Activated CD8-positive, alpha-beta memory T cell treated with anti-CD3 and anti-CD28 coated beads, Interleukin-2, amount 50 U/mL, for 48 hours (primary cell): ENCODE data around the gene IL17B.
A peak's percentile ranks its signal among the peaks of the same experiment; 100 is the strongest.

Experiments used
- DNase-seq: peaks from one replicate; pipeline ENCODE4 v3.0.0-alpha.2; 2020

Gene IL17B

DNA sequence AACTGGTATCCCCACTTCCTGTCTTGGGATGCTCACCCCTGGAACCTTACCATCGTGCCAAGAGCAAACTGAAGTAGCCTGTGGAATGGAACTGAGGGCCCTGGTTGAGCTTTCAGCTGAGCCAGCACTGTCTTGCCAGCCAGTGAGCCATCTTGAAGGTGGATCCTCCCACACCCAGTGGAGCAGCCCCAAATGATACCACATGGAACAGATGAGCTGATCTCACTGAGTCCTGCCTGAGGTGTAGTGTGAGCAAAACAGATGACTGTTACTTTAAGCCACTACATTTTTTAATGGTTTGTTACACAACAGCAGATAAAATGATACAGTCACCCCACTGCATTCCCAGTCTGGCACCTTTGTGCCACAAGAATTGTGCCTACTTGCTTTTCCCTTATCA, 23.4 kb downstream of the IL17B start:
- DNase-seq: no peak

DNA sequence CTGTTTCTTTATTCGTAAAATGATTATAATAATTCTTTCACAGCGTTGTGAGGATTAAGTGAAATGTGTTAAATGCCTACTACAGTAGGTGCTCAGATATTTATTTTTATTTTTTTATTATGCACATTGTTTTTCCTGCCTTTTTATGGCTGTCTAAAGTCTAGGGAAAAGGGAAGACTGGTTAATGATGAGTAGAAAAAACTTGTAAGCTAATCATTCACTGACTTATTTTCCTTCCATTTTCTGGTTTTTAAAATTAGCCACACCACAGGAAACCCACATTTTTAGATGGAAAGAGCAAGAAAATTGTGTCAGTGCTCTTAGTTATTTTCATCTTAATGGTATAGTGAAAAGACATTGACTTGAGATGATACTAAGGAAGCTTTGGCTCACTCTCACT, 25.2 kb downstream of the IL17B start:
- DNase-seq: no peak

DNA sequence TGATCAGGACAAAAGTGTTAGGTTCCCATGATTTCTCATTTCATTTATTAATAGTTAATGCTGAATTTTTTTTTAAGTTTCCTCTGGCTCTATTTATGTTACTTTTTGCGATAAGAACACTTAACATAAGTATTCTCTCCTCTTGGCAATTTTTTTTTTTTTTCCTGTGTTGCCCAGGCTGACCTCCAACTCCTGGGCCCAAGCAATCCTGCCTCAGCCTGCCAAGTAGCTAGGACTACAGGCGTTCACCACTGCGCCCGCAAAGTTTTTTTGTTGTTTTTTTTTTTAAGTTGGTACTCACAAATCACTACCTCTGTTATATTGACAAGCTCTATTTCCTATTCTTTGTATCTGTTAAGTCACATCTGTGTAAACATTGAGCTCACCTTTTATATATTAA, 26.9 kb downstream of the IL17B start:
- no peak for DNase-seq

DNA sequence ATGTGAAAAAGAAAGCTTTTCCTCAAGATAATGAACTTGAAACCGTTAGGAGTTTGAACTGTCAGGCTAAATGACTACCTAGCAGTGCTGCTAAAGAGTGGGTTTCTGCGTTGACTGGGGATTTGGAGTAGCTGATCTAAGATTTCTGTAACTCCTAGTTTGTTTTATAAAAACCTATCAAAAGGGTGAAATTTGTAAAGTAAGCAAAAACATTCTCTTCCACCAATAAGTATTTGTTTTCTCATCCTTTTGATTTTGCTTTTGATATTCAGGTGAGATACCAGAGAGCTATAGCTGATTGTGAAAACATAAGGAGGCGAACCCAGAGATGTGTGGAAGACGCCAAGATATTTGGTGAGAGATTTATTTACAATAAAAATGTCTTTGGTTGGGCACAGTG, 29.7 kb downstream of the IL17B start:
- no peak for DNase-seq

DNA sequence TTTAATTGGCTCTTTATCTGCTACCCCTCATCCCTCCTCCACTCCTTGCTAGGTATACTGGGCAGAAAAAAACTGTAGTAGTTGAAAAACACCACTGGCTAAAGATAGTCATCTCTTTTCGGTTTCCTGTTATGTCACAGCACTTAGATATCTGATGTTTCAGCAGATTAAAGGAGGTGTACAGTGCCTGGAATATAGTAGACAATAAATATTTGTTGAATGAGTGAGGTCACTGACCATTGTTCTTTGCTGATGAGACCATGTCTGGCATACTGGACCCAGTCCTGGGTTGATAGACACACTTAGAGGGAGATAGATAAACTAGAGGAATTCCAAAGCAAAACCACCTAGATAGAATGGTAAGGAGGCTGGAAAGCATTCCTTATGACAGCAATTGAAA, 30.6 kb downstream of the IL17B start:
- no peak for DNase-seq

DNA sequence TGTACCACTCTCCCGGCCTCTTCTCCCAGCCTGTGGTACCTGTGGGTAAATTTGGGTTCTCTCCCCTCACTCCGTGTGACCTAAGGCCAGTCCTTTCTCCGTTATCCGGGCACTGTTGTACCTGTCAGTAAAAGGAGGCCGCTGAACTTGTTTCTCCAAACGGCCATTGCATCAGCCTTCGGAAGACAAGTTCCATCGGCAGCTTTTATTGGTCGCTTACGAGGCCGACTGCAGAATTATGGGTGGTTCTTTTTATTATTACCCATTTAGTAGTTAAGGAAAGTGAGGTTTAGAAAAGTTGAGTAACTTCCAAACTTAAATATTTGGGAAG, 33.2 kb downstream of the IL17B start:
- no peak for DNase-seq

DNA sequence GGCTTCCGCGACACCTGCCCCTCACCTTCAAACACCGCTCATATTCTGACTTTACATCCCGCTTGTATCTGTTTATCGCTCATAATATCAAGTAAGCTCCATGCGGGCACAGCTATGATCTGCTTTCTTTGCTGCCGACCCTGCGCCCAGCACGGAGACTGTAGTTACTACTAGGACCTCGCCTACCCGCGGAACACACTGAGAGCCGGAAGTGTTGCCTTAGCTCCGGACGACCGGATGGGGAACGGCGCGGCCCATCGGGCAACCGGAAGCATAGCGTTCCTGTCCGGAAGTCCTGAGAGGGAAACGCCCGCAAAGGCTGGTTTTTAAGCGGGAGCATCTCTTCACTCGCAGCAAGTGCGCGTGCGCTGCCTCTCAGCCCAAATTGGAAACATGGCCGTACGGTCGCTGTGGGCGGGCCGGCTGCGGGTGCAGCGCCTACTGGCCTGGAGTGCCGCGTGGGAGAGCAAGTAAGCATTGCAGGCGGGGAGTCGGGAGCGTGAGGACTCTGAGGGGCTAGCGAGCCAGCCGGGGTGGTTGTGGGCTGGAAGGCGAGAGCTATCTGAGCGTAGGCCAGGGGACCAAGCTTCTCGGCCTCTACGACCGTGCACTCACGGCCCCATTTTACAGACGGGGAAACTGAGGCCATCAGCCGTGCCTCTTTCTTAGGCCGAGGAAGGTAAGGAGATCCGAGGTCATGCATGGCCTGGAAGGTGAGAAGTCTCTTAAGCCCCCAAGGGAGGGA, 33.8 kb downstream of the IL17B start, which contains the start of gene GRPEL2:
Gene GRPEL2, plus strand, starts transcription at position 353 of the 745 bp plus-strand sequence. Its CDS starts 41 bp downstream, at position 394.
- peak; percentile 95 for DNase-seq

DNA sequence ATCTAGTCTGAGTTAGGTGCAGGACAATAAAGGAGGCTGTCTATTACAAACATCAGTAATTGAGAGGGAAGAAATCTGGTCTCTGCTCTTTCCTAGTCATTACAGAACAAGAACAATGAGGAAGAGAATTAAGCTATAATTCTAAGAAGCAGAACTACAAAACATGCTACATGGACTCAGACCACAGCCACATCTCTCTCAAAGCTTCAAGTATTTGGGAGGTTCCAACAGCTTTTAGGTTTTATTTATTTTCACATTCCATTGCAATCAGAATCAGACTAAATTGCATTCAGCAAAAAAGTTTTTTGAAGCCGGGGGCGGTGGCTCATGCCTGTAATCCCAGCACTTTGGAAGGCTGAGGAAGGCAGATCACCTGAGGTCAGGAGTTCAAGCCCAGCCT, 34.9 kb downstream of the IL17B start:
- no peak for DNase-seq

DNA sequence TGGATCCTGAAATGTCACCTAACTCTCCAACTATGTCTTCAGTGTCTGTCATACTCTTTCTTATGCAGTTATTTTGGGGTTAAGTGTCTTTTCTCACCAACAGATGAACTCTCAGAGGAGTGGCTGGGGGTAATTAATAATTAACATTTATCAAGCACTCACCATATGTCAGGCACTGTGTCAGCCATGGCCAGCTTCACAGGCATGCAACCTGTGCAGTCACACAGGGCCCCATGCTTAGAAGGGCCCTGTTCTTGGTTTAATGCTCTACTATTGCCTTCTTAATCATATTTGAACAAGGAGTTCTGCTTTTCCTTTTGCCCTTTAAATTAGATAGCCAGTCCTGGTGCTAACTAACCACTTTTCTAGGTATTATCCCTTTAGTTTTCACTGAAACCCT, 37.2 kb downstream of the IL17B start:
- DNase-seq: no peak

DNA sequence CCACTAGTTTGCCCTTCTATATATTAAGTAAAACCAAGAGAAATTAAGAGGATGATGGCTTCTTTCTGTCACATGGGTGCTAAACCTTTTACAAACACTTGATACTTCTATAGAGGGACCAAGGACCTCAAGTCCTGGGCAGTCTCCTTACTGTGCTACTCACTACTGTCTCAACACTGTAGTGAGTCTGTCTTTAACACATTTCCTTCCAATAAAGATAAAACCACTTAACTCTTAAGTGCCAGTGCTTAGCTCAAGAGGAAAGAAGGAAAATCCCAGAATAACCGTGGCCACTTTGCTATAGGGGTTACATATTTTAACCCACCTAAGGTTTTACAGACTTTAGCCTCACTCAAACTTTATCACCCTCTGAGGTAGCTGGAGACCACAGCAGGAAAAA, 38.2 kb downstream of the IL17B start:
- DNase-seq: no peak

DNA sequence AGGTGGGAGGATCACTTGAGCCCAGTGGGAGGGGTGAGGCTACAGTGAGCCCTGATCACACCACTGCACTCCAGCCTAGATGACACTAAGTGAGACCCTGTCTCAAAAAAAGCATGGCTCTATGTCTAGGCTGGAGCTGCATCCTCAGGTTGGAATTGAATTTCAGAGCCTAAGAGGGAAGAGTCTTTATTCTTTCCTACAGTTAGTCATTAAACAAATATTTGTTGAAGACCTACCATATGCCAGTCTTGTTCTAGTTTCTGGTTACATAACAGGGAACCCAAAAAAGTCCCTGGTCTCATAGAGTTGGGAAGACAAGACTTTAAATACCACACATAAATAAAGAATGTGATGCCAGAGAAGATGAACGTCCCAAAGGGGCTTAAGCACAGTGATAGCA, 40.7 kb downstream of the IL17B start:
- DNase-seq: no peak

DNA sequence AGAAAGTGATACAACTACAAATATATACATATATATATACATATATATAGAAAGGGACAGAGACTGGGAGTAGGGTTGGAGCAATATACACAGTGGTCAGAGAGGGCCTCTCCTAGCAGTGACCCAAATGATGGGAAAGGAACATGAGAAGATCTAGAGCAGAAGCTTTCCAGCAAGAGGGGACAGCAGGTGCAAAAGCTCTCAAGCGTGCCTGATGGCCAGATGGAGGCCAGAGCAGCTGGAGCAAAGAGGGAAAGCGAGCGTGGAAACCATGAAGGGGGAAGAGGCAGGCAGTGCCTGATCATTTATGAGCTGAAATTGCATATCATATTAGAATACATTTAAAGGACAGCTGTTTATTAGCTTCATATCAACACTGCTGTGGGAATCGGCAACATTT, 41.4 kb downstream of the IL17B start:
- DNase-seq: no peak

DNA sequence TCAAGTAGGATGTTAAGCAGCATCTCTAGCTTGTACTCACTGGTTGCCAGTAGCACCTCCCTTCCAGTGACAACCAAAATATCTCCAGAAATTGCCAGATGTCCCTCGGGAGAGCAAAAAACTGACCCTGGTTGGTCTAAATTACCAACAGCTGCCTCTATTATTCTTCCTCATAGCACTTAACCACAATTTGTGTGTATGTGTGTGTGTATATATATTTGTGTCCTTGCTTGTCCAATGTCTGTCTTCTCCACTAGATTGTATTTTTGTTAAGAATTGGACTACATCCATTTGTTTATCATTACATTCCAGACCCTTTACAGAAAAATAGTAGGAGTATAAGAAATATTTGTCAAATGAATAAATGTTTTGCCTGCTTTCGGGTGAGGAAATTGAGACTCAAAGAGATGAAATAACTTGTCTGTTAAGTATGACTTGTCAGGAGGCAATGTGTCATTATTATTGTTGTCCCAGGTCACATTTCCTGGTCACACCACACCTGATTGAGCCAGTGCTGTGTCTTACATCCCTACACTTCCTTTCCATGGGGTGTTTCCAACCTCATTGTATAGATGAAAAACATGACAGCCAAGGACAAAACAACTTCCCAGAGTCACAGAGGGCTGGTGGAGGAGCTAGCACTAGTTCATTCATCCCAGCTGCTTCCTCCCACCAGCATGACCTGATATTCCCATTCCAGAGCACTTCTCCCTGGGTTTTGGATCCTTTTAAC, 45.2 kb downstream of the IL17B start:
- no peak for DNase-seq

DNA sequence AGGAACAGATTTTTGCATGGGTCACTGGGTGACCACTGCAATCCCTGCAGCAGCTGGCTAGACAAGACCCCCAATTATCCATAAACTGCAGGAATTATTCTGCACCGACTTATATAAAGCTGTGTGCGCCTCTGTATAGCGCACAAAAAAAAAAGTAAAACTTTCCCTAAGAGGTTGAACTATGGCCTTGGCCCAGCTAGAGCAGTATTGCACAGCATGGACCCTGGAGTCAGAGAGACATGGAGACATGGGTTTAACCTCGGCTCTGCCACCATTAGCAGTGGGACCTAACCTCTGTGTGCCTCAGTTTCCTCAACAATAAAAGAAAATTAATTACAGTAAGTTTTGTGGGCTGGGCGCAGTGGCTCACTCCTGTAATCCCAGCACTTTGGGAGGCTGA, 50.9 kb downstream of the IL17B start:
- DNase-seq: no peak

DNA sequence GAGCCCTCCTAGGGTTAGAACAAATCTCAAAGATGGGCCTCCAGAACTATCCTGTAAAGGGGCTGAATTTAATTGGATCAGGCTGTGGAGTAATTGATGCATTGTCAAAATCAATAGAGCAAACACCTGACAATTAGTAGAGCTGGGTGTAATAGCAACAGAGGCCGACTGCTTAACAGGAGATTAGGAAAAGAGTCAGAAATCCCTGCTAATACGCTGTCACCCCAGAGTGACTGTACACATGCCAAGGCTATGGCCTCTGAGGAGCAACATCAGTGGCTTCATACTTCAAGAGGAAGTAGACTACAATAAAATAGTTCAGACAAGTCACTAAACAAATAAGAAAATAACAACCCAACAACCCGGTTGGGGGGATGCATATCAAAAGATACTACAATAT, 52.5 kb downstream of the IL17B start:
- no peak for DNase-seq

DNA sequence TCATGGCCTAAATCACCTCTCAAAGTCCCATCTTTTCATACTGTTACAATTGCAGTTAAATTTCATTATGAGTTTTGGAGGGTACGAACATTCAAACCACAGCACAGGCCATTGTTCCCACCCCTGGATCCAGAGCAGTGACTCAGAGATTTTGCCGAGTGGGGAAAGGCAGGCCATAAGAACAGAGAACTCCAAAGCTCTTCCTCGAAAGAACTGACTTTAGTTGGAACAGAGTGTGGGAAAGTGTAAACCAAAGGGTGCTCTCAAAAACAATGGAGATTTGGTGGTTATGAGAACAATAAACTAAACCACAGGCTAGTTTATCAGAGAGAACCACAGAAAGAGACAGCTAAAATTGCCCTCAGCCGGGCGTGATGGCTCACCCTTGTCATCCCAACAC, 53.2 kb downstream of the IL17B start:
- DNase-seq: no peak

DNA sequence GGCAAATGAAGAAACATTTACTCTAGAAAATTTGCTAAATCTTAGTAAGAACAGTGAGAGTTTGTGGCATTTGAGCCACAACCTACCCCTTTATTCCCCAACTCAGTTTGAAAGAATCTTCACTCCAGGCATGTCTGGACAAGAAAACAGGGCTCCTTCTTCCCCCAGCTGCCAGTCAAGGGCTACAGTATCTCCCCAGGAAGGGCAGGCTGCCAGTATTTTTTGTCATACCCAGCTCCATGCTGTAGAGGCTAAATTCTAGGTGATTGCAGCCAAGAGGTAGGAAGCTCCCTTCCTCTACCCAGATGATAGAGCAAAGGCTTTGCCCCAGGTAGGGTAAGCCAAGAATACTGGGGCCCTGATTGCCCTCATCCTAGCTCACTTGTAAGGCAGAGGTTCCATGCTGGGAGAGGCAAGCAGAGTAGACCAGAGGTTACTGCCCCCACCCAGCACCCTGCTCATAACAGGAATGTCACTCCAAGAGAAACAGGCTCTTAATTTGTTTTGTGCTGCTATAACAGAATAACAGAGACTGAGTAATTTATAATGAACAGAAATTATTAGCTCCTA, 53.8 kb downstream of the IL17B start:
- DNase-seq: no peak

DNA sequence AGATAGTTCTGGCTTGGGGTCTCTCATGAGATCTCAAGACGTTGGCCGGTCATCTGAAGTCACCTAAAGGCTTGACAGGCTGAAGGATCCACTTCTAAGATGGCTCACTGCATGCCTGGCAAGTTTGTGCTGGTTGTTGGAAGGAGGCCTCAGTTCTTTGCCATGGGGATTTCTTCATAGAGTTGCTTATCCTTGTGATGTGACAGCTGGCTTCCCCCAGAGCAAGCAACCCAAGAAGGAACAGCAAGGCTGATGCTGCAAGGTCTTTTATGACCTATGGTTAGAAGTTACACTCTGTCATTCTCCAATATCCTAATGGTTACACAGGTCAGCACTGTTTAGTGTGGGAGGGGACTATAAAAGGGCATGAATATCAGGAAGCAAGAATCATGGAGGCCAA, 54.5 kb downstream of the IL17B start:
- DNase-seq: no peak
